Right lobe of liver (tissue), 4 donors: Measurements from ENCODE around the gene TAMM41.

Experiments used
- CTCF ChIP-seq, 4 donors: fragments of 200-600 bp in 3 of 4; fragments of 450-650 bp in 1 of 4; IDR thresholded peaks; one replicate each; pipeline versions ENCODE4 v1.5.1 to v1.8.0; 2016 to 2022; ENCODE audit warnings: antibody characterized with exemption in 4 of 4, mild to moderate bottlenecking in 2 of 4
- POLR2A ChIP-seq: fragments of 450-650 bp; IDR thresholded peaks from one replicate; pipeline ENCODE4 v1.6.1; 2017; ENCODE audit warnings: antibody characterized with exemption, mild to moderate bottlenecking
- donor health status: DM: no; HTN: no; CAD: no.
- donor health status: DM: no; HTN: no; CAD: no.
- donor health status: DM: no; HTN: yes; CAD: no.

GRCh38 chr3:11805716-11806115 is 41.0 kb downstream of the TAMM41 start:
- TF ChIP-seq CTCF (IDR thresholded peaks at IDR 0.05) (no peak), POLR2A (no peak)
